Measurements from ENCODE around the gene CFTR.

DNA sequence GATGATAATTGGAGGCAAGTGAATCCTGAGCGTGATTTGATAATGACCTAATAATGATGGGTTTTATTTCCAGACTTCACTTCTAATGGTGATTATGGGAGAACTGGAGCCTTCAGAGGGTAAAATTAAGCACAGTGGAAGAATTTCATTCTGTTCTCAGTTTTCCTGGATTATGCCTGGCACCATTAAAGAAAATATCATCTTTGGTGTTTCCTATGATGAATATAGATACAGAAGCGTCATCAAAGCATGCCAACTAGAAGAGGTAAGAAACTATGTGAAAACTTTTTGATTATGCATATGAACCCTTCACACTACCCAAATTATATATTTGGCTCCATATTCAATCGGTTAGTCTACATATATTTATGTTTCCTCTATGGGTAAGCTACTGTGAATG is 79.6 kb downstream of the CFTR start:
- TF ChIP-seq, protein P1, sequence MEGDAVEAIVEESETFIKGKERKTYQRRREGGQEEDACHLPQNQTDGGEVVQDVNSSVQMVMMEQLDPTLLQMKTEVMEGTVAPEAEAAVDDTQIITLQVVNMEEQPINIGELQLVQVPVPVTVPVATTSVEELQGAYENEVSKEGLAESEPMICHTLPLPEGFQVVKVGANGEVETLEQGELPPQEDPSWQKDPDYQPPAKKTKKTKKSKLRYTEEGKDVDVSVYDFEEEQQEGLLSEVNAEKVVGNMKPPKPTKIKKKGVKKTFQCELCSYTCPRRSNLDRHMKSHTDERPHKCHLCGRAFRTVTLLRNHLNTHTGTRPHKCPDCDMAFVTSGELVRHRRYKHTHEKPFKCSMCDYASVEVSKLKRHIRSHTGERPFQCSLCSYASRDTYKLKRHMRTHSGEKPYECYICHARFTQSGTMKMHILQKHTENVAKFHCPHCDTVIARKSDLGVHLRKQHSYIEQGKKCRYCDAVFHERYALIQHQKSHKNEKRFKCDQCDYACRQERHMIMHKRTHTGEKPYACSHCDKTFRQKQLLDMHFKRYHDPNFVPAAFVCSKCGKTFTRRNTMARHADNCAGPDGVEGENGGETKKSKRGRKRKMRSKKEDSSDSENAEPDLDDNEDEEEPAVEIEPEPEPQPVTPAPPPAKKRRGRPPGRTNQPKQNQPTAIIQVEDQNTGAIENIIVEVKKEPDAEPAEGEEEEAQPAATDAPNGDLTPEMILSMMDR (IDR thresholded peaks at IDR 0.05): no peak
- no peak for TF ChIP-seq EZH2 (IDR thresholded peaks at IDR 0.05)

Data from neural progenitor cell (in vitro differentiated cells).